ENCODE data around the gene SERINC1. TPM values are rescaled to one million over a fixed set of nuclear protein-coding genes. Genes with fewer than 3 reads are reported as not detected.
A peak's percentile ranks its signal among the peaks of the same experiment; 100 is the strongest.
"Not testable (repeated sequence)": the region's sequence is repeated elsewhere in the genome, so short reads cannot be mapped to it uniquely, and the experiment has no call there.

The SERINC1 gene
- total RNA-seq, 2 donors from 2014 or later: 31.3 to 84.3 TPM

GRCh38 chr6:122476131-122476530, 4.5 kb upstream of the SERINC1 start:
- Histone ChIP-seq H3K4me3 (no peak overlapping the region), H3K9me3 (no peaks in the 10 kb centered on the region), H3K27ac (no peak overlapping the region), H3K4me1 (peaks cover 9% of the 10 kb centered on the region), H3K27me3 (no peaks in the 10 kb centered on the region), H3K36me3 (replicated peaks in 1 of 2; ENCODE audit: insufficient read depth in 1 of 2, low read depth in 2 of 2) (no peaks in the 10 kb centered on the region)
- peak in 5 of 7 experiments; percentile 12 to 38 (median 17) for TF ChIP-seq CTCF (IDR thresholded peaks at IDR 0.05)
- TF ChIP-seq POLR2A (IDR thresholded peaks at IDR 0.05): no peak
- DNase-seq (no peak), ATAC-seq (no peak)
- intact Hi-C loops (cut with DNase I): no loop called here

- no peaks in the 10 kb centered on the region for H3K9me3 ChIP-seq
- peak overlapping the region; percentile 77 to 92 for H3K4me3 ChIP-seq
- ATAC-seq: peak; percentile 52
- no peaks in the 10 kb centered on the region for H3K27me3 ChIP-seq
- intact Hi-C loops (cut with DNase I): no loop called here
- peak overlapping the region; percentile 78 to 94 (median 90) for H3K27ac ChIP-seq
- H3K4me1 ChIP-seq: peaks cover 25% of the 10 kb centered on the region
- TF ChIP-seq CTCF (IDR thresholded peaks at IDR 0.05) (no peak), POLR2A (IDR thresholded peaks at IDR 0.05) (no peak)
- 1 to 3% methylated on average over 8 of the region's 8 CpGs for WGBS, 2 donors
- DNase-seq: no peak
- H3K36me3 ChIP-seq (replicated peaks in 1 of 2; ENCODE audit: insufficient read depth in 1 of 2, low read depth in 2 of 2): no peaks in the 10 kb centered on the region
These were observed 374 bp upstream of the SERINC1 start for GRCh38 chr6:122472022-122472340.

- H3K36me3 ChIP-seq (replicated peaks in 1 of 2; ENCODE audit: insufficient read depth in 1 of 2, low read depth in 2 of 2): no peaks in the 10 kb centered on the region
- no peak for DNase-seq
- intact Hi-C loops (cut with DNase I): no loop called here
- whole genome bisulfite sequencing, 2 donors: 62 to 65% methylated on average over 2 of the region's 2 CpGs
- TF ChIP-seq CTCF (IDR thresholded peaks at IDR 0.05) (no peak), POLR2A (IDR thresholded peaks at IDR 0.05) (no peak)
- H3K27me3 ChIP-seq: no peaks in the 10 kb centered on the region
- H3K4me3 ChIP-seq: no peak overlapping the region
- H3K4me1 ChIP-seq: peaks cover 61% of the 10 kb centered on the region
- no peaks in the 10 kb centered on the region for H3K9me3 ChIP-seq
- no peak overlapping the region for H3K27ac ChIP-seq
- ATAC-seq: no peak
These were observed 9.7 kb downstream of the SERINC1 start for GRCh38 chr6:122461885-122462284.

- H3K36me3 ChIP-seq (replicated peaks in 1 of 2; ENCODE audit: insufficient read depth in 1 of 2, low read depth in 2 of 2); ATAC-seq; intact Hi-C loops (cut with DNase I); H3K27ac ChIP-seq; DNase-seq; H3K4me3 ChIP-seq; H3K9me3 ChIP-seq; H3K27me3 ChIP-seq: not testable (repeated sequence)
- H3K4me1 ChIP-seq: peaks cover 47% of the 10 kb centered on the region
- WGBS, 2 donors: 79 to 84% methylated on average over 8 of the region's 8 CpGs
These were observed 11.7 kb downstream of the SERINC1 start for GRCh38 chr6:122459865-122460416.

- Histone ChIP-seq H3K4me1 (peaks cover 40% of the 10 kb centered on the region), H3K27me3 (no peaks in the 10 kb centered on the region), H3K4me3 (no peak overlapping the region), H3K27ac (no peak overlapping the region), H3K9me3 (no peaks in the 10 kb centered on the region), H3K36me3 (replicated peaks in 1 of 2; ENCODE audit: insufficient read depth in 1 of 2, low read depth in 2 of 2) (peaks cover 0 to 1% of the 10 kb centered on the region in 2 donors)
- no peak for ATAC-seq
- no peak for DNase-seq
- TF ChIP-seq CTCF (IDR thresholded peaks at IDR 0.05) (no peak), POLR2A (IDR thresholded peaks at IDR 0.05) (no peak)
- 9 to 25% methylated on average over 2 of the region's 2 CpGs for WGBS, 2 donors
- intact Hi-C loops (cut with DNase I): no loop called here
These were observed 12.4 kb downstream of the SERINC1 start for GRCh38 chr6:122459240-122459639.
